ENCODE measurements around the gene PIGU.

- no peak for TF ChIP-seq REST (IDR thresholded peaks at IDR 0.05)
- TF ChIP-seq CTCF (IDR thresholded peaks at IDR 0.05; ENCODE audit: low read depth, low read length, missing input control): no peak
- no peak for TF ChIP-seq FOXA1 (IDR thresholded peaks at IDR 0.05)
- TF ChIP-seq ATF3 (IDR thresholded peaks at IDR 0.05): no peak
- no peak for TF ChIP-seq RAD21 (IDR thresholded peaks at IDR 0.05)
- no peak for TF ChIP-seq HNF4A (conservative IDR thresholded peaks at IDR 0.05)
- TF ChIP-seq SP1 (IDR thresholded peaks at IDR 0.05): no peak
- TF ChIP-seq TAF1 (conservative IDR thresholded peaks at IDR 0.05): no peak
These were observed 33.0 kb downstream of the PIGU start for GRCh38 chr20:34643928-34644327.
